Peyer's patch (tissue), 4 donors: ENCODE measurements around the gene NACC2.

ENCODE experiments used
- CTCF ChIP-seq, 6 experiments: fragments of 450-650 bp in 4 of 6; fragments of 200-600 bp in 2 of 6; sonication (generic) in 1 of 6; IDR thresholded peaks; one replicate each; pipeline ENCODE4 v1.5.1; 2017 to 2019; ENCODE audit warnings: antibody characterized with exemption in 6 of 6, mild to moderate bottlenecking in 3 of 6, moderate library complexity in 1 of 6
- POLR2A ChIP-seq, 2 donors: fragments of 450-650 bp; IDR thresholded peaks; one replicate each; pipeline ENCODE4 v1.5.1; 2017; ENCODE audit warnings: antibody characterized with exemption in 2 of 2, mild to moderate bottlenecking in 2 of 2, moderate library complexity in 2 of 2

DNA sequence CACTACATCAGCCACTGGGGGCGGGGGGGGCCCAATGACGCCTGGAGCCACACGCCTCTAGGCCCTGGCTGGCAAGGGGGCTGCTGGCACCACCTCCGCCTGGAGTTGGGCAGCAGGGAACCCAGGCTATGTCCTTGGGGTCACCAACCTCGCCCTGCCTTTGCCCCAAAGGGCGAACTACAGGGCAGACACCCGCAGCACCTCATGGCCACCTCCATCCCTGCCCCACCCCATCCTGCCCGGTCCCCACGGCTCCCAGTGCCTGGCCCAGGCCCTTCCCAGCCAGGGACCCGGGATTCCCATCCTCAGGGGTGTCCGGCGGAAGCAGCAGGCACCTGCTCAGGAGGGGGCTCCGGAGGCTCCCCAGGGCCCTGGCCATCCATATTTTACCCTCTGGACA lies 37.0 kb downstream of the NACC2 start:
- TF ChIP-seq CTCF (IDR thresholded peaks at IDR 0.05): no peak
- TF ChIP-seq POLR2A (IDR thresholded peaks at IDR 0.05): no peak
